PFSK-1 (cell line): ENCODE results near the gene SLC46A1.

Experiments used
- POLR2AphosphoS5 ChIP-seq: IDR thresholded peaks from 2 replicates; pipeline ENCODE4 v1.6.1; 2012; ENCODE audit warnings: low read depth, mild to moderate bottlenecking, control low read depth, low read length, moderate library complexity
- TF ChIP-seq, protein P1 (sequence below), 2 experiments: IDR thresholded peaks; 2 replicates each; pipeline versions ENCODE4 v1.6.1 to v1.8.0; 2011 to 2012; ENCODE audit warnings: low read depth in 2 of 2, low read length in 2 of 2, control low read depth in 1 of 2, inconsistent platforms in 1 of 2, mild to moderate bottlenecking in 1 of 2, moderate library complexity in 1 of 2; ENCODE audit not compliant: insufficient read depth in 1 of 2

DNA sequence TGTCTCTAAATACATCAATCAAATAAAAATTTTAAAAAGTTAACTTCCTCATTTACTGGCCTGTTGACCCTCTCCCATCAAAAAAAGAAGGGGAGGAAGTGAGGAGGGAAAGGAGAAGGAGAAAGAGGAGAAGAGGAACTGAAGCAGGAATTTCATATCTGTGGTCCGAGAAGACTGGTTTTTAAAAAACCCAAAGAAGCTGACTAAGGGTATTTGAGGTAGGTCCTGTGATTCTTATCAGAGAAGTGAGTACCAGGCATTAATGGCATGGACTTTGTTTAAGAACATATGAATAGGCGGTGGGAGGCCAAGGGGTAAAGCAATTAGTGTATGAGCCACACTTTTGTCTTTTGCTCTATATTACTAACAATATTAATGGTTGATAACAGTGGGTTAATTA is 2.0 kb downstream of the SLC46A1 start:
- TF ChIP-seq, protein P1, sequence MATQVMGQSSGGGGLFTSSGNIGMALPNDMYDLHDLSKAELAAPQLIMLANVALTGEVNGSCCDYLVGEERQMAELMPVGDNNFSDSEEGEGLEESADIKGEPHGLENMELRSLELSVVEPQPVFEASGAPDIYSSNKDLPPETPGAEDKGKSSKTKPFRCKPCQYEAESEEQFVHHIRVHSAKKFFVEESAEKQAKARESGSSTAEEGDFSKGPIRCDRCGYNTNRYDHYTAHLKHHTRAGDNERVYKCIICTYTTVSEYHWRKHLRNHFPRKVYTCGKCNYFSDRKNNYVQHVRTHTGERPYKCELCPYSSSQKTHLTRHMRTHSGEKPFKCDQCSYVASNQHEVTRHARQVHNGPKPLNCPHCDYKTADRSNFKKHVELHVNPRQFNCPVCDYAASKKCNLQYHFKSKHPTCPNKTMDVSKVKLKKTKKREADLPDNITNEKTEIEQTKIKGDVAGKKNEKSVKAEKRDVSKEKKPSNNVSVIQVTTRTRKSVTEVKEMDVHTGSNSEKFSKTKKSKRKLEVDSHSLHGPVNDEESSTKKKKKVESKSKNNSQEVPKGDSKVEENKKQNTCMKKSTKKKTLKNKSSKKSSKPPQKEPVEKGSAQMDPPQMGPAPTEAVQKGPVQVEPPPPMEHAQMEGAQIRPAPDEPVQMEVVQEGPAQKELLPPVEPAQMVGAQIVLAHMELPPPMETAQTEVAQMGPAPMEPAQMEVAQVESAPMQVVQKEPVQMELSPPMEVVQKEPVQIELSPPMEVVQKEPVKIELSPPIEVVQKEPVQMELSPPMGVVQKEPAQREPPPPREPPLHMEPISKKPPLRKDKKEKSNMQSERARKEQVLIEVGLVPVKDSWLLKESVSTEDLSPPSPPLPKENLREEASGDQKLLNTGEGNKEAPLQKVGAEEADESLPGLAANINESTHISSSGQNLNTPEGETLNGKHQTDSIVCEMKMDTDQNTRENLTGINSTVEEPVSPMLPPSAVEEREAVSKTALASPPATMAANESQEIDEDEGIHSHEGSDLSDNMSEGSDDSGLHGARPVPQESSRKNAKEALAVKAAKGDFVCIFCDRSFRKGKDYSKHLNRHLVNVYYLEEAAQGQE (IDR thresholded peaks at IDR 0.05; ENCODE audit: insufficient read depth in 1 of 2, low read depth in 2 of 2, low read length in 2 of 2), result no peak
- TF ChIP-seq POLR2AphosphoS5, result no peak
